HG03457 (cell line): ENCODE data around the gene OCSTAMP.

Experiments used
- ATAC-seq: cut with Tn5 transposase; IDR thresholded peaks from one replicate; pipeline ENCODE4 v1.9.1; 2021; ENCODE audit warnings: moderate number of reproducible peaks; ENCODE audit not compliant: unreplicated experiment

OCSTAMP gene

GRCh38 chr20:46520976-46521579 is 29.4 kb downstream of the OCSTAMP start:
- ATAC-seq: no peak

- ATAC-seq: no peak
Observed at GRCh38 chr20:46520540-46520939, 29.9 kb downstream of the OCSTAMP start.

- ATAC-seq: no peak
Observed at GRCh38 chr20:46519471-46520068, 30.9 kb downstream of the OCSTAMP start.

DNA sequence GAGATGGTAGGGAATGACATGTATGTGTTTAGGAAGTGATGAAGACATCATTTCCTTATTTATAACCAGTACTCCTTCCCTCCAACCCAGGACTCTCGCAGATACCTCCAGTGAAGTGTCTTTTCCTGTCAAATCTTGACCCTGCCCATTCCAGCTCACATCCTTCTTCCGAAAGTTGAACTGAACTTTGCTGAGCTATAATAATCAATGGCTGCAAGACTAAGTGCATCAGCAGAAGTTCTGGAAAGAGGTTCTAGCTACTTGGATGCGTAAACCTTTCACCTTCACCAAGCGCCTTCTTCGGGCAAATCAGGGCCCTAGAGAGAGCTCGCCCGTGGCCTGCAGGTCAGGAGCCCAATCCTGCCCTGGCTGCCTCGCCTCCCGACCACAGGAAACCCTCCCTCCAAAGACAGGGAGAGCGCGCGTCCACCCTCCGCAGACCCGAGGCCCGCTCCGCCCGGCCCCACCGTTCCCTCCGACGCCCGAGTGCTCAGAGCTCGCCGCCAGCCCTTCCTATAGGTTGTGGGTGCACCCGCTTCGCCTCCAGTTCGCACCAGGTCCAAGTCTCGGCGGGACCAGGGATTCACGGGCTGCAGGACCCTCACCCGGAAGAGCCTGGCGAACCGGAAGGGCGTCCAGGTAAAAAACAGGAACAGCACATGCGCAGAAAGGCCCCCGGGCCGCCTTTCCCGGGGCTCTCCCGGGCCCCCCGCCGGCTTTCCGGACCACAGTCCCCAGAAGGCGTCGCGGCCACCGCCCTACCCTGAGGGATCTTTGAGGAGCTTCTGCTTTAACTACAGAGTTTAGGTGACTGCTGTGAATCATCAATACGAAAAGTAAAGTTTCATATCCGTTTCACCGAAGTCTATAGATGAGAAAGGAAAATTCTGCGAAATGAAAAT is 37.3 kb downstream of the OCSTAMP start, which contains the start of gene ZNF334:
TSS of gene ZNF334 (minus strand) at position 617 of the 902 bp plus-strand sequence. CDS start 1,457 bp downstream, outside the sequence.
- ATAC-seq: no peak

DNA sequence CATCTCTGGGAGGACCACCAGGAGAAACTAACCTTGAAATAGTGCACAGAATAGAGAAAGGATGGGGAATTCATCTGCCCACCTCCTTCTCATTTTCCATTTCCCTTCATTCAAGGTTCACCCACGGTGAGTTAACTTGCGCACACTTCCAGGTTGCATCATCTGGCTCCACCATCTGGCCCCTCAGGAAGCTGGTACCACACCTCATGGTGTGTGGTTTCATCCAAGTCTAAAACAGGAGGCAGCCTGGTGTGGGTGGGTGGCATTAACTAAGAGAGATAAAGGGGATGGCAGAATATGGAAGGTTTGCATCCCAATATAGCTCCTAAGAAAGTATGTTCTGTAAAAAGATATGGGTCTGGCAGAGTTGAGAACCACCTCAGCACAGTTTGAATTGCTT is 40.9 kb downstream of the OCSTAMP start:
- ATAC-seq: no peak

GRCh38 chr20:46507760-46508407 is 42.6 kb downstream of the OCSTAMP start:
- ATAC-seq: no peak

GRCh38 chr20:46505506-46505905 is 44.9 kb downstream of the OCSTAMP start:
- no peak for ATAC-seq

DNA sequence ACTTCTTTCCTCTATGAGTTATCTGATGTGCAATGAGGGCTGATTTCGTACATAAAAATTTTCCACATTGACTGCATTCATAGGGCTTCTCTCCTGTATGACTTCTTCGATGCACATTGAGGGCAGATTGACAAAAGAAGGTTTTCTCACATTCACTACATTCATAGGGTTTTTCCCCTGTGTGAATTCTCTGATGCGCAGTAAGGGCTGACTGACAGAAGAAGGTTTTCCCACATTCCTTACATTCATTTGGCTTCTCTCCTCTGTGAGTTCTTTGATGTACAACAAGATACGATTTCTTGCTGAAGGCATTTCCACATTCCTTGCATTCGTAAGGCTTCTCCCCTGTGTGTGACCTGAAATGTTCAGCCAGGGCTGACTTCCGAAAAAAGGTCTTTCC is 48.5 kb downstream of the OCSTAMP start:
- no peak for ATAC-seq

DNA sequence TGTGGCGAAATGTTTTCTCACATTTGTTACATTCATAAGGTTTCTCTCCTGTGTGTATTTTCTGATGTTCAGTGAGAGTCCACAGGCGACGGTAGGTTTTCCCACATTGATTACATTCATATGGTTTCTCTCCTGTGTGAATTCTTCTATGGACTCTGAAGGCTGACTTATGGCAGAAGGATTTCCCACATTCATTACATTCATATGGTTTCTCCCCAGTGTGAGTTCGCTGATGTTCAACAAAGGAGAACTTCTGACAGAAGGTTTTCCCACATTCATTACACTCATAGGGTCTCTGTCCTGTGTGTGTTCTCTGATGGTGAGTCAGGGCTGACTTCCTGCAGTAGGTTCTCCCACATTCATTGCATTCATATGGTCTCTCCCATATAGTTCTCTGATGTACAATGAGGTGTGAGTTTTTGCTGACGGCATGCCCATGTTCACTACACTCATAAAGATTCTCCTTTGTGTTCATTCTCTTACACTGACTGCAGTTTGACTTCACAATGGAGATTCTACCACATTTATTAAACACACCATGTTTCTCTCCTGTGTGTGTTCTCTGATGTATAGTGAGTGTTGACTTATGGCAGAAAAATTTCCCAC is 49.0 kb downstream of the OCSTAMP start:
- no peak for ATAC-seq

GRCh38 chr20:46494077-46494476 is 56.4 kb downstream of the OCSTAMP start:
- no peak for ATAC-seq

GRCh38 chr20:46491354-46491753 is 59.1 kb downstream of the OCSTAMP start:
- no peak for ATAC-seq
